Inflammatory macrophage treated with lipopolysaccharide for 1 hour (primary cell): ENCODE measurements around the gene SWAP70.
A peak's percentile ranks its signal among the peaks of the same experiment; 100 is the strongest.

ENCODE experiments used
- DNase-seq, 2 donors: peaks; one replicate each; pipeline ENCODE4 v3.0.0-alpha.2; 2020 to 2022

The SWAP70 gene

GRCh38 chr11:9755561-9756185 lies 91.8 kb downstream of the SWAP70 start:
- no peak for DNase-seq

GRCh38 chr11:9756461-9756860 lies 92.6 kb downstream of the SWAP70 start:
- DNase-seq = no peak

GRCh38 chr11:9756878-9757277 lies 93.0 kb downstream of the SWAP70 start:
- DNase-seq = no peak

- peak; percentile 85 to 90 for DNase-seq
These were observed 94.1 kb downstream of the SWAP70 start for GRCh38 chr11:9757809-9758636.

GRCh38 chr11:9758637-9759518 lies 95.0 kb downstream of the SWAP70 start:
- peak; percentile 42 to 67 for DNase-seq

- DNase-seq = peak; percentile 89 to 94
These were observed 95.8 kb downstream of the SWAP70 start for GRCh38 chr11:9759519-9760192.

- peak in 1 of 2 donors; percentile 29 for DNase-seq
These were observed 96.3 kb downstream of the SWAP70 start for GRCh38 chr11:9760193-9760575.

GRCh38 chr11:9761441-9761945 lies 97.6 kb downstream of the SWAP70 start:
- no peak for DNase-seq

- no peak for DNase-seq
These were observed 98.7 kb downstream of the SWAP70 start for GRCh38 chr11:9762531-9762930.

- DNase-seq = no peak
These were observed 99.4 kb downstream of the SWAP70 start for GRCh38 chr11:9763301-9763700.

GRCh38 chr11:9765320-9766101 lies 101.6 kb downstream of the SWAP70 start:
- no peak for DNase-seq

- no peak for DNase-seq
These were observed 105.7 kb downstream of the SWAP70 start for GRCh38 chr11:9769621-9770020.

- no peak for DNase-seq
These were observed 107.2 kb downstream of the SWAP70 start for GRCh38 chr11:9771071-9771511.

- DNase-seq = no peak
These were observed 108.3 kb downstream of the SWAP70 start for GRCh38 chr11:9772218-9772617.

- DNase-seq = no peak
These were observed 109.6 kb downstream of the SWAP70 start for GRCh38 chr11:9773524-9773923.

- no peak for DNase-seq
These were observed 110.2 kb downstream of the SWAP70 start for GRCh38 chr11:9774109-9774508.

GRCh38 chr11:9774591-9775397 lies 110.9 kb downstream of the SWAP70 start:
- DNase-seq = no peak

- DNase-seq = no peak
These were observed 111.5 kb downstream of the SWAP70 start for GRCh38 chr11:9775398-9775779.

- no peak for DNase-seq
These were observed 112.3 kb downstream of the SWAP70 start for GRCh38 chr11:9776203-9776602.

GRCh38 chr11:9777066-9777465 lies 113.2 kb downstream of the SWAP70 start:
- no peak for DNase-seq

GRCh38 chr11:9777525-9777924 lies 113.6 kb downstream of the SWAP70 start:
- DNase-seq = no peak
